ENCODE measurements around the gene PHETA1. TPM values are rescaled to one million over a fixed set of nuclear protein-coding genes. Genes with fewer than 3 reads are reported as not detected.

The PHETA1 gene
- total and polyA plus RNA-seq, 10 of the 15 experiments (the other 5 are each of a cell fraction or from before 2014, with no cell fraction given), result 0.02 to 1.3 (median 0.51) TPM; not detected in 1

GRCh38 chr12:111394480-111394879 lies 25.6 kb upstream of the PHETA1 start:
- in situ Hi-C loops (cut with MboI), result no loop called here
- 57% methylated on average over 3 of the region's 8 CpGs for whole genome bisulfite sequencing (ENCODE audit: insufficient coverage, insufficient replicate concordance, low lambda C conversion rate, missing lambda C conversion rate)

More at GRCh38 chr12:111394480-111394879, 25.6 kb upstream of the PHETA1 start:
- ChIA-PET POLR2A (no interaction called here), SMC1A (ENCODE audit: uncharacterized antibody, unreplicated experiment) (interaction anchor here (0.6 to 22.6 kb wide), 4 partner anchors 51 to 135 kb away, joined by 3 to 605 read pairs (median 34); no protein-coding TSS in a partner anchor), RAD21 (ENCODE audit: unreplicated experiment) (interaction anchor here (19.6 kb wide), 1 partner anchor 50 kb away, joined by 804 read pairs; no protein-coding TSS in a partner anchor), CTCF (interaction anchor here (1.3 to 27.0 kb wide), 2 partner anchors 56 to 60 kb away, joined by 3 to 1117 read pairs; no protein-coding TSS in a partner anchor)
- Histone ChIP-seq H3K9me3 (replicated peaks; ENCODE audit: control insufficient read depth, insufficient read depth, low read length) (no peaks in the 10 kb centered on the region), H3K4me2 (ENCODE audit: control insufficient read depth, insufficient read depth) (no peak overlapping the region), H3K4me3 (no peak overlapping the region), H3K27ac (ENCODE audit: control insufficient read depth, insufficient read depth) (no peak overlapping the region), H3K4me1 (ENCODE audit: control insufficient read depth, insufficient read depth, low read length) (peaks cover 27% of the 10 kb centered on the region), H3K36me3 (ENCODE audit: control insufficient read depth in 2 of 2, insufficient read depth in 2 of 2, low read length in 1 of 2) (no peaks in the 10 kb centered on the region), H4K20me1 (ENCODE audit: control insufficient read depth, insufficient read depth) (no peaks in the 10 kb centered on the region), H3K9ac (ENCODE audit: control insufficient read depth, insufficient read depth, low read length) (no peak overlapping the region), H3K79me2 (ENCODE audit: control insufficient read depth, insufficient read depth, low read length) (no peaks in the 10 kb centered on the region), H2AFZ (ENCODE audit: control insufficient read depth, low read depth, low read length) (no peak overlapping the region), H3K27me3 (replicated peaks in 1 of 2; ENCODE audit: control insufficient read depth in 2 of 2, insufficient read depth in 2 of 2, low read length in 1 of 2) (no peaks in the 10 kb centered on the region)
- TF ChIP-seq, protein P1, sequence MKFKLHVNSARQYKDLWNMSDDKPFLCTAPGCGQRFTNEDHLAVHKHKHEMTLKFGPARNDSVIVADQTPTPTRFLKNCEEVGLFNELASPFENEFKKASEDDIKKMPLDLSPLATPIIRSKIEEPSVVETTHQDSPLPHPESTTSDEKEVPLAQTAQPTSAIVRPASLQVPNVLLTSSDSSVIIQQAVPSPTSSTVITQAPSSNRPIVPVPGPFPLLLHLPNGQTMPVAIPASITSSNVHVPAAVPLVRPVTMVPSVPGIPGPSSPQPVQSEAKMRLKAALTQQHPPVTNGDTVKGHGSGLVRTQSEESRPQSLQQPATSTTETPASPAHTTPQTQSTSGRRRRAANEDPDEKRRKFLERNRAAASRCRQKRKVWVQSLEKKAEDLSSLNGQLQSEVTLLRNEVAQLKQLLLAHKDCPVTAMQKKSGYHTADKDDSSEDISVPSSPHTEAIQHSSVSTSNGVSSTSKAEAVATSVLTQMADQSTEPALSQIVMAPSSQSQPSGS (IDR thresholded peaks at IDR 0.05; ENCODE audit: low read length), result no peak
- no peak for TF ChIP-seq GATAD2B (conservative IDR thresholded peaks at IDR 0.05; ENCODE audit: low read depth)
- TF ChIP-seq RBBP5 (conservative IDR thresholded peaks at IDR 0.05), result no peak
- no peak for TF ChIP-seq CHD1 (IDR thresholded peaks at IDR 0.05; ENCODE audit: low read depth, low read length)
- no peak for TF ChIP-seq FOXK2 (IDR thresholded peaks at IDR 0.05)
- no peak for TF ChIP-seq NBN (IDR thresholded peaks at IDR 0.05)
- no peak for TF ChIP-seq GABPA (IDR thresholded peaks at IDR 0.05; ENCODE audit: low read depth)
- no peak for TF ChIP-seq POU2F2 (IDR thresholded peaks at IDR 0.05; ENCODE audit: borderline replicate concordance, low read depth, low read length)
- no peak for TF ChIP-seq BACH1 (IDR thresholded peaks at IDR 0.05; ENCODE audit: borderline replicate concordance)
- FAIRE-seq (no peak), ATAC-seq (no peak), DNase-seq (ENCODE audit: low read depth, low spot score) (no peak)
- intact Hi-C loops (cut with micrococcal nuclease; ENCODE audit: unreplicated experiment), result loop anchor here (10.0 kb wide), 2 partner anchors 290 to 390 kb away; partner anchors contain the start of genes ACAD10 and BRAP
- BruUV-seq (replicated peaks), result no TSS peak

All from GM12878 (cell line).